ENCODE data around the gene NOG. TPM values are rescaled to one million over a fixed set of nuclear protein-coding genes. Genes with fewer than 3 reads are reported as not detected.

Gene NOG
- total RNA-seq, 1 donor from 2014 or later = not detected

DNA sequence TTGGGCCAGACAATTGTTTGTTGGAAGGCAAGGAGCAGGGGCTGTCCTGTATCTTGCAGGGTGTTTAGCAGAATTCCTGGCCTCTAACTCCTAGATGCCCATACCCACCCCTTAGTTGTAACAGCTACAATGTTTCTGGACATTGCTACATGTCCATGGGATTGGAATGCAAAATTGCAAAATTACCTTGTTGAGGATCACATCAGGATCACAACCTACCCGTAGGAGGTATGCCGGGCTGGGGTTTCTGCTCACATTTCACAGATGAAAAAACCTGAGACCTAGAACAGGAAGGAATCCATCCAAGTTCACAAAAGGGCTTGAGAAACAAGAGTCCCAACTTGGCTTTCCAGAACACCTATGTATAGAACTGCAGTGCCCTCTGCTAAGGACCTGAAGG is 22.7 kb downstream of the NOG start:
- Mint-ChIP-seq H3K27me3 (ENCODE audit: unreplicated experiment) (peaks cover 4% of the 10 kb centered on the region), H3K36me3 (ENCODE audit: unreplicated experiment) (no peaks in the 10 kb centered on the region), H3K9me3 (ENCODE audit: unreplicated experiment) (no peaks in the 10 kb centered on the region), H3K4me1 (ENCODE audit: low read depth, unreplicated experiment) (no peaks in the 10 kb centered on the region), H3K4me3 (ENCODE audit: unreplicated experiment) (no peak overlapping the region), H3K27ac (ENCODE audit: unreplicated experiment) (no peak overlapping the region)
- TF ChIP-seq, protein P1, sequence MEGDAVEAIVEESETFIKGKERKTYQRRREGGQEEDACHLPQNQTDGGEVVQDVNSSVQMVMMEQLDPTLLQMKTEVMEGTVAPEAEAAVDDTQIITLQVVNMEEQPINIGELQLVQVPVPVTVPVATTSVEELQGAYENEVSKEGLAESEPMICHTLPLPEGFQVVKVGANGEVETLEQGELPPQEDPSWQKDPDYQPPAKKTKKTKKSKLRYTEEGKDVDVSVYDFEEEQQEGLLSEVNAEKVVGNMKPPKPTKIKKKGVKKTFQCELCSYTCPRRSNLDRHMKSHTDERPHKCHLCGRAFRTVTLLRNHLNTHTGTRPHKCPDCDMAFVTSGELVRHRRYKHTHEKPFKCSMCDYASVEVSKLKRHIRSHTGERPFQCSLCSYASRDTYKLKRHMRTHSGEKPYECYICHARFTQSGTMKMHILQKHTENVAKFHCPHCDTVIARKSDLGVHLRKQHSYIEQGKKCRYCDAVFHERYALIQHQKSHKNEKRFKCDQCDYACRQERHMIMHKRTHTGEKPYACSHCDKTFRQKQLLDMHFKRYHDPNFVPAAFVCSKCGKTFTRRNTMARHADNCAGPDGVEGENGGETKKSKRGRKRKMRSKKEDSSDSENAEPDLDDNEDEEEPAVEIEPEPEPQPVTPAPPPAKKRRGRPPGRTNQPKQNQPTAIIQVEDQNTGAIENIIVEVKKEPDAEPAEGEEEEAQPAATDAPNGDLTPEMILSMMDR (IDR thresholded peaks at IDR 0.05; ENCODE audit: partially characterized antibody, unreplicated experiment) = no peak
- no peak for DNase-seq

DNA sequence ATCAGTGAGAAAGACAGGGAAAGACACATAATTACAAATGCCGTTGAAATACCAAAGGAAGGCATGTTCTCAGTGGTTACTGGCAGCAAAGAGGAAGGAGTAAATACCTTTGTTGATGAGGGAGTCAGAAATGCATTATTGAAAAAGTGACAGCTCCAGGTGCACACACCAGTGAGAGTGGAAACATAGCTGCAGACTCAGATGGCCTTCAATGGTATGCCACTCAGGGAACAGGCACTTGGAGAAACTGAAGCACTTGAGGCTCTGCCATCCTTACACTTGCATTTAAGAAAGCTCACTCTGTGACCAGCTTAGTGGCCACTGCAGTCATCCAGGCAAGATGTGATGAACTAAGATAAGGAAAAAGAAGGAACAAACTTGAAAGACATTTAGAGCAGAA is 29.9 kb downstream of the NOG start:
- Mint-ChIP-seq H3K4me3 (ENCODE audit: unreplicated experiment) (no peak overlapping the region), H3K4me1 (ENCODE audit: low read depth, unreplicated experiment) (no peaks in the 10 kb centered on the region), H3K9me3 (ENCODE audit: unreplicated experiment) (no peaks in the 10 kb centered on the region), H3K36me3 (ENCODE audit: unreplicated experiment) (no peaks in the 10 kb centered on the region), H3K27ac (ENCODE audit: unreplicated experiment) (no peak overlapping the region), H3K27me3 (ENCODE audit: unreplicated experiment) (peaks cover 2% of the 10 kb centered on the region)
- TF ChIP-seq, protein P1 (IDR thresholded peaks at IDR 0.05; ENCODE audit: partially characterized antibody, unreplicated experiment) = no peak
- no peak for DNase-seq

DNA sequence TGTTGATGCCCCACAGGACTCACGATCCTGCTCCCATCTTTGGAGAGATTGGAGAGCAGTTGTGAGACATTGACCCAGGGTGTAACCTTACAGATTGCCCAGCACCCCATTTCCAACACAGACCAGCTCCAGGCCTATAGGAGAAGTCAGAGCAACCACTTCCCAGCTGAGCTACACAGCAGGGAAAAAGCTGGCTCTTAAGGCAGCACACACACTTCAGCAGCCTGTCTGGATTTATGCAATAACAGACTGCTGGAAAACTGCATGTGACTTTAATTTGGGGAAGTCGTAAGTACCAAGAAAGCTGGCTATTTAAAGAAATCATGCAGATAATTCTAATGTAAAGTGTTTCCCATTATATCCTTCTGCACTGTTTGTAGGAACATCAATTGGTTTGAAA is 30.8 kb downstream of the NOG start:
- Mint-ChIP-seq H3K27ac (ENCODE audit: unreplicated experiment) (no peak overlapping the region), H3K9me3 (ENCODE audit: unreplicated experiment) (peaks cover 1% of the 10 kb centered on the region), H3K4me3 (ENCODE audit: unreplicated experiment) (no peak overlapping the region), H3K36me3 (ENCODE audit: unreplicated experiment) (no peaks in the 10 kb centered on the region), H3K4me1 (ENCODE audit: low read depth, unreplicated experiment) (no peaks in the 10 kb centered on the region), H3K27me3 (ENCODE audit: unreplicated experiment) (peaks cover 3% of the 10 kb centered on the region)
- TF ChIP-seq, protein P1 (IDR thresholded peaks at IDR 0.05; ENCODE audit: partially characterized antibody, unreplicated experiment) = no peak
- no peak for DNase-seq

DNA sequence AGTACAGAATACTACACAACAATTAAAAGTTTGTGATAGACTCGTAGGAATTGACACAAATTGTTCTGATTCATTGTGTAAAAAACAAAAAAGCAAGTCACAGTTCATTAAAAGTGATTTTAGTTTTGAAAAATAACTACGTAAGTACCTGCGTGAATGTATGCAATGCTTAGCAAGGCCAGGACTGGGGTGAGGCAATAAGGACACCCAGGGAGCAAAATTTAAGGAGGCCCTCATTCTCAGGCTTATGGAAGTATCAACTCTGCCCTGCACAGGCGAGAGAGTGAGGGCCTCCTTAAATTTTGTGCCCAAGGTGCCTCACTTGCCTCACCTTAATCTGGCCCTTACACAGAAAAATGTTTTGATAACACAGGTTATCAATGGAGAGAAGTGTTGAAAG is 31.4 kb downstream of the NOG start:
- H3K4me1 Mint-ChIP-seq (ENCODE audit: low read depth, unreplicated experiment) = no peaks in the 10 kb centered on the region
- TF ChIP-seq, protein P1 (IDR thresholded peaks at IDR 0.05; ENCODE audit: partially characterized antibody, unreplicated experiment) = no peak
- no peak overlapping the region for H3K4me3 Mint-ChIP-seq (ENCODE audit: unreplicated experiment)
- H3K9me3 Mint-ChIP-seq (ENCODE audit: unreplicated experiment) = peaks cover 1% of the 10 kb centered on the region
- no peaks in the 10 kb centered on the region for H3K36me3 Mint-ChIP-seq (ENCODE audit: unreplicated experiment)
- no peak for DNase-seq
- H3K27me3 Mint-ChIP-seq (ENCODE audit: unreplicated experiment) = peaks cover 1% of the 10 kb centered on the region
- H3K27ac Mint-ChIP-seq (ENCODE audit: unreplicated experiment) = no peak overlapping the region

DNA sequence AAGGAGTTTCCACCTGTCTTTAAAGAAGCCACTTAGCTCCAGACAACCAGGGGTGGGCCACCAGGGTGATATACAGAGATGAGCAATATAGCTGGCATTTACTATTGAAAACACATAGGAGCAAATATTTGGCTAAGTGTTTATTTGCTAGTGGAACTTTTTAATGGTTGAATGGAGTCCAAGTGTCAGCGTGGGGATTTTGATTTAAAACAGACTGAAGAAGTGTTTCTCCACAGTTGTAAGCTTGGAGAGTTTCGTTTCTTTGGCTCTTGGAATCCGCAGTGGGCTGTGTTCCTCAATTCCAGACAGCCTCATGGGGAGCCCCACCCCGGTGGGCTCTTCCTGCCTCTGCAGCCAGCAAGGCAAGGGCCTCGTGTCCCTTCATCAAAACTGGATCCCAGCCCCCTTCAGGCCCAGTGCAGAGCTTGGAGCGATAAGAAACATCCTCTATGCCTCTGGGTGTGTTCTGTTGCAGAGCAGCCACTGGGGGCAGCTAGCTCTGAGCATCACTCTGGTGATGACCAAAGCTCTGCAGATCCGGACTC is 36.1 kb downstream of the NOG start:
- TF ChIP-seq, protein P1 (IDR thresholded peaks at IDR 0.05; ENCODE audit: partially characterized antibody, unreplicated experiment) = peak; percentile 55
- peaks cover 1% of the 10 kb centered on the region for H3K9me3 Mint-ChIP-seq (ENCODE audit: unreplicated experiment)

More for the DNA sequence above, 36.1 kb downstream of the NOG start:
- Mint-ChIP-seq H3K4me3 (ENCODE audit: unreplicated experiment) (no peak overlapping the region), H3K27ac (ENCODE audit: unreplicated experiment) (no peak overlapping the region), H3K4me1 (ENCODE audit: low read depth, unreplicated experiment) (no peaks in the 10 kb centered on the region), H3K27me3 (ENCODE audit: unreplicated experiment) (peaks cover 3% of the 10 kb centered on the region), H3K36me3 (ENCODE audit: unreplicated experiment) (no peaks in the 10 kb centered on the region)
- peak; percentile 48 for DNase-seq

Data from glutamatergic neuron (in vitro differentiated cells).